Muscle layer of duodenum (tissue), 2 donors: ENCODE measurements around the gene NPBWR2.

Experiments used
- H3K27ac ChIP-seq: one replicate; pipeline ENCODE4 v1.7.0; 2013; ENCODE audit warnings: mild to moderate bottlenecking, low read length
- H3K27me3 ChIP-seq: one replicate; pipeline ENCODE4 v1.7.0; 2013; ENCODE audit warnings: low read depth, mild to moderate bottlenecking, control low read depth, low read length
- H3K36me3 ChIP-seq, 2 donors: one replicate each; pipeline ENCODE4 v1.7.0; 2013; ENCODE audit warnings: low read length in 2 of 2, control low read depth in 1 of 2, mild to moderate bottlenecking in 1 of 2; ENCODE audit not compliant: insufficient read depth in 2 of 2, control insufficient read depth in 1 of 2
- H3K4me1 ChIP-seq, 2 donors: one replicate each; pipeline ENCODE4 v1.7.0; 2013; ENCODE audit warnings: low read length in 2 of 2, mild to moderate bottlenecking in 2 of 2, control low read depth in 1 of 2, moderate library complexity in 1 of 2; ENCODE audit not compliant: insufficient read depth in 2 of 2, control insufficient read depth in 1 of 2
- H3K4me3 ChIP-seq, 2 donors: one replicate each; pipeline ENCODE4 v1.7.0; 2013; ENCODE audit warnings: low read length in 2 of 2, low read depth in 1 of 2, mild to moderate bottlenecking in 1 of 2
- H3K9me3 ChIP-seq, 2 donors: one replicate each; pipeline ENCODE4 v1.7.0; 2013; ENCODE audit warnings: low read length in 2 of 2, control low read depth in 1 of 2, mild to moderate bottlenecking in 1 of 2; ENCODE audit not compliant: control insufficient read depth in 1 of 2
- donor health status: healthy.

NPBWR2 gene

DNA sequence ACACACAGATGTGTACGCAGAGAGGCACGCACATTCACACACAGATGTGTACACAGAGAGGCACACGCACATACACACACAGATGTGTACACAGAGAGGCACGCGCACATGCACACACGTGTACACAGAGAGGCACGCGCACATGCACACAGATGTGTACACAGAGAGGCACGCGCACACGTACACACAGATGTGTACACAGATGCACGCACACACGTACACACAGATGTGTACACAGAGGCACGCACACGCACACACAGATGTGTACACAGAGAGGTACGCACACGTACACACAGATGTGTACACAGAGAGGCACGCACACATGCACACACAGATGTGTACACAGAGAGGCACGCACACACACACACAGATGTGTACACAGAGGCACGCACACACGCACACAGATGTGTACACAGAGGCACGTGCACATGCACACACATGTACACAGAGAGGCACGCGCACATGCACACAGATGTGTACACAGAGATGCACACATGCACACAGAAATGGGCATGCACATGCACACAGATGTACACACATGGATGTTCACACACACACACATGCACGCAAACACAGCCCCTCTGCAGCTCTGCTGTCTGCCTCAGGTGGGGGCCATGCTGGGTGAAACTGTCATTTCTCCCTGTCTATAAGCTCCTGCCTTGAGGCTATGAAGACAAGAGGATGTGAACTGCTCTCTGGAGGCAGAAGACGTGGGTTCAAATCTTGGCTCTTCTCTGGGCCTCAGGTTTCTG, 42.6 kb upstream of the NPBWR2 start:
- Histone ChIP-seq H3K36me3 (no peaks in the 10 kb centered on the region), H3K27ac (no peak overlapping the region), H3K4me1 (no peaks in the 10 kb centered on the region), H3K9me3 (peaks cover 1 to 6% of the 10 kb centered on the region in 2 donors), H3K27me3 (no peaks in the 10 kb centered on the region), H3K4me3 (no peak overlapping the region)

- H3K27ac ChIP-seq, result no peak overlapping the region
- H3K4me3 ChIP-seq, result no peak overlapping the region
- no peaks in the 10 kb centered on the region for H3K27me3 ChIP-seq
- H3K36me3 ChIP-seq, result no peaks in the 10 kb centered on the region
- H3K9me3 ChIP-seq, result peaks cover 6% of the 10 kb centered on the region in 2 donors
- H3K4me1 ChIP-seq, result no peaks in the 10 kb centered on the region
These were observed 41.8 kb upstream of the NPBWR2 start for GRCh38 chr20:64149141-64149540.

GRCh38 chr20:64148581-64148980, 41.2 kb upstream of the NPBWR2 start:
- H3K4me1 ChIP-seq, result no peaks in the 10 kb centered on the region
- H3K27me3 ChIP-seq, result no peaks in the 10 kb centered on the region
- H3K36me3 ChIP-seq, result no peaks in the 10 kb centered on the region
- H3K27ac ChIP-seq, result no peak overlapping the region
- H3K4me3 ChIP-seq, result no peak overlapping the region
- peaks cover 6% of the 10 kb centered on the region in 2 donors for H3K9me3 ChIP-seq

DNA sequence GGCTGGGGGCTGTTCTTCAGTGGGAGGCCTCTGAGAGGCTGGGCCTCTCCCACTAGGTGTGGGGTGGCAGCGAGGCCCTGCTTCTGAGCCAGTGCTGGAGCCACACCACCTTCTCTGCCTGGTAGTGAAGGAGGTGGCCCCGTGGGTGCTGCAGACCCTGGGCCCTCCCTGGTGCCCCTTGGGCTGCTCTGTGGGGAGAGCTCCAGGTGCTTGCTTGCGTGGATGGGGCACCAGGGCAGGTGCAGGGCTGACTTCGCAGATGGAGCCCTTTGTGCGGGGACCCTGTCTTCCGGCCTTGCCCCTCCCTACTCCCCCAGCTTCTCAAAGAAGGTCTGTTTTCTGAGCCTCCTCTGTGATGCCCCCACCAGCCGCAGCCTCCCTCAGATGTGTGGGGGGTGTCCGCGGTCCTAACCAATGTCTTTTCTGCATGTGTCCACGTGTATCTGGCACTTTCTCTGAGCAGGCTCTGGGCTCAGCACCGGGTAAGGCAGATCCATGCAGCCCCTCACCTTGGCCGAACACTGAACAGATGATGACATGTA, 39.6 kb upstream of the NPBWR2 start:
- Histone ChIP-seq H3K9me3 (peaks cover 6% of the 10 kb centered on the region in 2 donors), H3K27ac (no peak overlapping the region), H3K4me3 (no peak overlapping the region), H3K36me3 (no peaks in the 10 kb centered on the region), H3K27me3 (no peaks in the 10 kb centered on the region), H3K4me1 (no peaks in the 10 kb centered on the region)

GRCh38 chr20:64146301-64146935, 39.1 kb upstream of the NPBWR2 start:
- Histone ChIP-seq H3K36me3 (no peaks in the 10 kb centered on the region), H3K27me3 (no peaks in the 10 kb centered on the region), H3K4me3 (no peak overlapping the region), H3K4me1 (no peaks in the 10 kb centered on the region), H3K27ac (no peak overlapping the region), H3K9me3 (peaks cover 6% of the 10 kb centered on the region in 2 donors)

- peaks cover 6% of the 10 kb centered on the region in 2 donors for H3K9me3 ChIP-seq
- no peak overlapping the region for H3K27ac ChIP-seq
- no peaks in the 10 kb centered on the region for H3K4me1 ChIP-seq
- H3K27me3 ChIP-seq, result no peaks in the 10 kb centered on the region
- H3K36me3 ChIP-seq, result no peaks in the 10 kb centered on the region
- no peak overlapping the region for H3K4me3 ChIP-seq
These were observed 38.3 kb upstream of the NPBWR2 start for GRCh38 chr20:64145458-64146300.

DNA sequence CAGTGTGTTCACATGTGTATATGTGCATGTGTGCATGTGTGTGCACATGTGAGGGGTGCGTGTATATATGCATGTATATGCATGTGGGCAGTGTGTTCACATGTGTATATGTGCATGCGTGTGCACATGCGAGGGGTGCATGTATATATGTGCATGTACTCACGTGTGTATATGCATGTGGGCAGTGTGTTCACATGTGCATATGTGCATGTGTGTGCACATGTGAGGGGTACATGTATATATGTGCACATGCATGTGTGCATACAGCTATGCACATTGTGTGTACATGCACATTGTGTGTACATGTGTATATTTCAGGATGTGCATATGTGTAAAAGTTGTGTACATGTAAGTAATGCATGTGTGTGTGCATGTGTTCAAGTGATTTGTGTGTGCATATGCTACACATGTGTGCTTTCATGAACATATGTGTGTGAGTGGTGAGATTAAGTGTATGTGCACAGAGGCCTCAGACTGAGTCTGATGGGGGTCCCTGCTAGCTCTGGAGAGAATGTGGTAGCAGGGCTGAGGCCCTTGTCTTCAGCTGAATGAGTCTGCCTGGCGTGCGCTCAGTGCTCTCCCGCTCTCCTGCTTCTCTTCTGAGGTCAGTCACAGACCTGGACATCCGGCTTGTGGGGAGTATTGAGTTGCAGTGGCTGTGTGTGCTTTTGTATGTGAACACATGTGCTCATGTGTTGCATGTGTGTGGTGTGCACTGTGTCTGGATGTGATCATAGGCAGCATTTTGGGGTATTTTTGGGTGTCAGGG, 37.0 kb upstream of the NPBWR2 start:
- H3K36me3 ChIP-seq, result no peaks in the 10 kb centered on the region
- H3K4me1 ChIP-seq, result no peaks in the 10 kb centered on the region
- H3K4me3 ChIP-seq, result no peak overlapping the region
- H3K27ac ChIP-seq, result no peak overlapping the region
- H3K9me3 ChIP-seq, result peaks cover 6% of the 10 kb centered on the region in 2 donors
- H3K27me3 ChIP-seq, result no peaks in the 10 kb centered on the region

DNA sequence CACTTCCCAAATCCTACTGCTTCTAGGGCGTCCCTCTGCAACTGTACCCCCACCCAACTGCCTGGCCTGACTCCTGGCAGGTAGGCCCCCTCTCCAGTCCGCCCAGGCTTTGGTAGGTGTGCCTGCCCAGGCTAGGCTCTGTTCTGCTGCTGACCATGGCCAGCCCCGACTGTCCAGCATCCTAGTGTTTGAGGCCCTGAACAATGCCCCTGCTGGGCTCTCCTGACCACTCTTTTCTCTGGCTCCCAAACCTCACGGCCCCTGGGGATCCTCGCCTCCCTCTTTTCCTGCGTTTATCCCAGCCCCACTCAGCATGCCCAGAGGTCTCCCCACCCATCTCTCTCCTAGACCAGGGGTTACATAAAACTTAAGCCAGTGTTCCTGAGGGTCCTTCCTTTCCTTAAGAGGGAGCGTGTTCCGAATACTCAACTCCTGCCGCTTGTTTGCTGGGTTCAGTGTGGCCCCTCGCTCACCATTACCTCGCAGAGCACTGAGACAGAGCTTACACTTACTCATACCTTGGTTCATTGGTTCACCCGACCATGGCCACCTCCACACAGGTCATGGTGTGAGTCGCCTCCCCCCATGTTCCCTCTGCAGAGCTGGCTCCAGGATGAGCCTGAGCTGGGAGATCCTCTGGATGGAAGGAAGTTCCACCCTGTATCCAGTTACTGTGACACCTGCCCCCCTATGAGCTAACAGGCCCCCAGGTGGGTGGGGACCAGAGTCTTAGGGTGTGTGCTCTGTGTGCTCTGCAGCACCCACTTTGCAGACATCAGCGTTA, 35.8 kb upstream of the NPBWR2 start:
- Histone ChIP-seq H3K27ac (no peak overlapping the region), H3K27me3 (no peaks in the 10 kb centered on the region), H3K4me3 (no peak overlapping the region), H3K9me3 (peaks cover 6% of the 10 kb centered on the region in 2 donors), H3K4me1 (no peaks in the 10 kb centered on the region), H3K36me3 (no peaks in the 10 kb centered on the region)

DNA sequence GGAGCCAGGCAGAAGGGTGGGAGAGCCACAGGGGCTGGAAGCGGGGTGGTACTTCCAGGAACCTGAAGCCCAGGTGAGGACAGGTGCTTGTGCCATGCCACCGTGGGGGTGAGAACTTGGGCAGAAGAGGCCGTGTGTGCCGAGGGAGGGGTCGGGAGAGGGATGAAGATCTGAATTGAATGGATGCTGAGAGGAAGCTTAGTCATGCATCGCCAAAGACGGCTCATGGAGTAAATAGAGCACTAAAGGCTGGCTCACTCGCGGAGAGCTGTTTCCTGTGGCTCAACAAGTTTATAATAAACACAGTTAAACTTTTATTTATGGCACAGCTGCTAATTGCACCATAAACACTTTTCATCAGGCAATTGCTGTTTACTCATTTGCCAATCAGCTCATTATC, 35.2 kb upstream of the NPBWR2 start:
- Histone ChIP-seq H3K27me3 (no peaks in the 10 kb centered on the region), H3K4me1 (no peaks in the 10 kb centered on the region), H3K4me3 (no peak overlapping the region), H3K9me3 (peaks cover 6% of the 10 kb centered on the region in 2 donors), H3K27ac (no peak overlapping the region), H3K36me3 (no peaks in the 10 kb centered on the region)

GRCh38 chr20:64140956-64141355, 33.6 kb upstream of the NPBWR2 start:
- Histone ChIP-seq H3K9me3 (peaks cover 6% of the 10 kb centered on the region in 2 donors), H3K36me3 (no peaks in the 10 kb centered on the region), H3K27ac (no peak overlapping the region), H3K27me3 (no peaks in the 10 kb centered on the region), H3K4me3 (no peak overlapping the region), H3K4me1 (no peaks in the 10 kb centered on the region)
